NCI-H187 (cell line): ENCODE measurements around the gene FUBP3.
"Not testable (repeated sequence)": the region's sequence is repeated elsewhere in the genome, so short reads cannot be mapped to it uniquely, and the experiment has no call there.

Experiments
- DNase-seq, 2 experiments: peaks; one replicate each; lab custom pipeline; 2025; lab: John Stamatoyannopoulos, UW

Gene FUBP3

DNA sequence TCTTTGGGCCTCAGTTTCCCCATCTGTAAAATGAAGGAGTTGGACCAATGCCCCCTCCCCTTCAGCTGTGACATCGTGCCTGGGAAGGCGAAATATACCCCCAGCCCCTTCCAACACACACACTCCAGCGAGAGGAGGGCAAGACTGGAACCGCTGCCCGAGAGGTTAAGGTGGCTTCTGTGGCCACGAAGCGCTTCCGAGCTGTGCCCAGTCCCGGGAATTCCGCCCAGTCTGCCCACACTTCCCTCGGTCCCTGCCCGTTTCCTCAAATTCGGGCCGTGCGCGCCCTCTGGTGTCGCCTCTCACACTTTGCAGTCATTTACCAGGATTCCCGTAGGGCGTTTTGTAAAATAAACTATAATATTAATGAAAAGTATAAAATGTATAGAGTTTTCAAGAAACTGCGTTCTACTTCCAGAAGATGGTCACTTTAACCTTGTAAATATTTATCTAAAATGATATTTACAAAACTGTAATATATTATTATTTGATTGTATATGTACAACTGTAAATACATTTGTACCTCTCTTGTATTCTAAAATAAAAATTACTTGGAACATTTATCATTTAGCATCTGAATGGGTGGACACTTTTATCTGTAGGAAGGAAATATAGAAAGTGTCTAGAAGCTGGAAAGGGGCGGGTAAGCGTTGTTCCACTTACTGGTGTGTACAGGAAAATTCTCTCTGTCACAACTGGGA, 103.2 kb downstream of the FUBP3 start:
- peak; percentile 10 to 38 for DNase-seq

DNA sequence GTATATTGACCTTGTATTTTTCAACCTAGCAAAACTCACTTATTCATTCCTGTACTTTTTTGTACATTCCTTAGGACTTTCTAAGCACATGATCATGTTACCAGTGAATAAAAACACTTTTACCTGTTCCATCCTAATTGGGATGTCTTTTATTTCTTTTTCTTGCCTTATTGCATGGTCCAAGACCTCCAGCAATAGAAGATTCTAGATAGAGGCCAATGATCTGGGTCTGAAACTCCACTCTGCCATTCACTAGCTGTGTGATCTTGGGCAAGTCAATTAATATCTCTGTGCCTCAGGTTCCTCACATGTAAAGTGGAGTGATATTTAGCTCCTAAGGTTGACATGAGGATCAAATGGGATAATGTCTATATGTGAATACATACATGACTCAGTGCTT, 105.7 kb downstream of the FUBP3 start:
- DNase-seq = no peak

DNA sequence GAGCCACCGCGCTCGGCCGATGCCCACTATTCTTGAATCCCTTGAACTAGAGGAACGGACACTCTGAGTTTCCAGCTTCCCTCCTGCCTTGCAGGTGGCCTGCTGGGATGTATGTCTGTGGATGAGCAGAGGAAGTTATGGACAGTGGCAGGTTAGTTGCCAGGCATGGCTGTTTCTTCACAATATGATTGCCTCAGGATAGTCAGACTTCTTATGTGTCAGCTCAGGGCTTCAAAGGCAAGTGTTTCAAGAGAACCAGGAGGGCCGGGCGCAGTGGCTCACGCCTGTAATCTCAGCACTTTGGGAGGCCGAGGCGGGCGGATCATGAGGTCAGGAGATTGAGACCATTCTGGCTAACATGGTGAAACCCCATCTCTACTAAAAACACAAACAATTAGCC, 106.6 kb downstream of the FUBP3 start:
- DNase-seq = not testable (repeated sequence)

DNA sequence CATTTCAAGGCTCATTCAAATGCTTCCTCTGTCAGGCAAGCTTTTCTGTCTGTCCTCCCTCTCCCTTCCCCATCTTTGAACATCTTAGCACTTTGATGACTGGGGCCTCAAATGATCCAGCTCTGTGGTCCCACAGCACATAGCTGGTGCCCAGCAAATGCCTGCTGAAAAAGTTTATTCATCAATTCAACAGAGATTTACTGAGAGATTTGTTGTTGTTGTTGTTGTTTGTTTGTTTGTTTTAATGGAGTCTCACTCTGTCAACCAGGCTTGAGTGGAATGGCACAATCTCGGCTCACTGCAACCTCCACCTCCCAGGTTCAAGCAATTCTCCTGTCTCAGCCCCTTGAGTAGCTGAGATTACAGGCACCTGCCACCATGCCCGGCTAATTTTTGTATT, 108.2 kb downstream of the FUBP3 start:
- DNase-seq = no peak
